ENCODE data around the gene BRIP1.
"Not testable (repeated sequence)": the region's sequence is repeated elsewhere in the genome, so short reads cannot be mapped to it uniquely, and the experiment has no call there.

Gene BRIP1

GRCh38 chr17:61867033-61867432 lies 3.7 kb upstream of the BRIP1 start:
- no peak for DNase-seq (ENCODE audit: low read depth in 3 of 3, low spot score in 1 of 3)

GRCh38 chr17:61863801-61864126 lies 436 bp upstream of the BRIP1 start:
- no peak for DNase-seq (ENCODE audit: low read depth in 3 of 3, low spot score in 1 of 3)

GRCh38 chr17:61862105-61862574 lies 1.2 kb downstream of the BRIP1 start:
- DNase-seq (ENCODE audit: low read depth in 3 of 3, low spot score in 1 of 3) = no peak

- DNase-seq (ENCODE audit: low read depth in 3 of 3, low spot score in 1 of 3) = not testable (repeated sequence)
Observed at GRCh38 chr17:61860397-61860796, 2.9 kb downstream of the BRIP1 start.

GRCh38 chr17:61856035-61856434 lies 7.3 kb downstream of the BRIP1 start:
- no peak for DNase-seq (ENCODE audit: low read depth in 3 of 3, low spot score in 1 of 3)

GRCh38 chr17:61852857-61853256 lies 10.5 kb downstream of the BRIP1 start:
- no peak for DNase-seq (ENCODE audit: low read depth in 3 of 3, low spot score in 1 of 3)

- DNase-seq (ENCODE audit: low read depth in 3 of 3, low spot score in 1 of 3) = no peak
Observed at GRCh38 chr17:61849674-61850073, 13.7 kb downstream of the BRIP1 start.

- DNase-seq (ENCODE audit: low read depth in 3 of 3, low spot score in 1 of 3) = no peak
Observed at GRCh38 chr17:61848896-61849295, 14.4 kb downstream of the BRIP1 start.

GRCh38 chr17:61848247-61848646 lies 15.1 kb downstream of the BRIP1 start:
- no peak for DNase-seq (ENCODE audit: low read depth in 3 of 3, low spot score in 1 of 3)

- DNase-seq (ENCODE audit: low read depth in 3 of 3, low spot score in 1 of 3) = no peak
Observed at GRCh38 chr17:61847659-61848058, 15.7 kb downstream of the BRIP1 start.

GRCh38 chr17:61846761-61847375 lies 16.5 kb downstream of the BRIP1 start:
- no peak for DNase-seq (ENCODE audit: low read depth in 3 of 3, low spot score in 1 of 3)

GRCh38 chr17:61846088-61846487 lies 17.2 kb downstream of the BRIP1 start:
- DNase-seq (ENCODE audit: low read depth in 3 of 3, low spot score in 1 of 3) = no peak

- DNase-seq (ENCODE audit: low read depth in 3 of 3, low spot score in 1 of 3) = no peak
Observed at GRCh38 chr17:61843435-61843834, 19.9 kb downstream of the BRIP1 start.

GRCh38 chr17:61842899-61843298 lies 20.4 kb downstream of the BRIP1 start:
- no peak for DNase-seq (ENCODE audit: low read depth in 3 of 3, low spot score in 1 of 3)

- DNase-seq (ENCODE audit: low read depth in 3 of 3, low spot score in 1 of 3) = no peak
Observed at GRCh38 chr17:61839300-61839786, 24.0 kb downstream of the BRIP1 start.

GRCh38 chr17:61837175-61838051 lies 25.9 kb downstream of the BRIP1 start:
- peak in 2 of 3 donors; percentile 1 to 41 for DNase-seq (ENCODE audit: low read depth in 3 of 3, low spot score in 1 of 3)

- DNase-seq (ENCODE audit: low read depth in 3 of 3, low spot score in 1 of 3) = no peak
Observed at GRCh38 chr17:61836266-61837174, 26.8 kb downstream of the BRIP1 start.

GRCh38 chr17:61835606-61836005 lies 27.7 kb downstream of the BRIP1 start:
- no peak for DNase-seq (ENCODE audit: low read depth in 3 of 3, low spot score in 1 of 3)

GRCh38 chr17:61834610-61835009 lies 28.7 kb downstream of the BRIP1 start:
- DNase-seq (ENCODE audit: low read depth in 3 of 3, low spot score in 1 of 3) = no peak

GRCh38 chr17:61833536-61834193 lies 29.7 kb downstream of the BRIP1 start:
- no peak for DNase-seq (ENCODE audit: low read depth in 3 of 3, low spot score in 1 of 3)

- no peak for DNase-seq (ENCODE audit: low read depth in 3 of 3, low spot score in 1 of 3)
Observed at GRCh38 chr17:61832463-61832862, 30.9 kb downstream of the BRIP1 start.

Data from stimulated activated CD4-positive, alpha-beta T cell treated with anti-CD3 and anti-CD28 coated beads, TNF-alpha, amount 100 ng/mL, for 1 hour (primary cell).